ENCODE data around the gene OPA1. TPM values are rescaled to one million over a fixed set of nuclear protein-coding genes. Genes with fewer than 3 reads are reported as not detected.

Gene OPA1, protein sequence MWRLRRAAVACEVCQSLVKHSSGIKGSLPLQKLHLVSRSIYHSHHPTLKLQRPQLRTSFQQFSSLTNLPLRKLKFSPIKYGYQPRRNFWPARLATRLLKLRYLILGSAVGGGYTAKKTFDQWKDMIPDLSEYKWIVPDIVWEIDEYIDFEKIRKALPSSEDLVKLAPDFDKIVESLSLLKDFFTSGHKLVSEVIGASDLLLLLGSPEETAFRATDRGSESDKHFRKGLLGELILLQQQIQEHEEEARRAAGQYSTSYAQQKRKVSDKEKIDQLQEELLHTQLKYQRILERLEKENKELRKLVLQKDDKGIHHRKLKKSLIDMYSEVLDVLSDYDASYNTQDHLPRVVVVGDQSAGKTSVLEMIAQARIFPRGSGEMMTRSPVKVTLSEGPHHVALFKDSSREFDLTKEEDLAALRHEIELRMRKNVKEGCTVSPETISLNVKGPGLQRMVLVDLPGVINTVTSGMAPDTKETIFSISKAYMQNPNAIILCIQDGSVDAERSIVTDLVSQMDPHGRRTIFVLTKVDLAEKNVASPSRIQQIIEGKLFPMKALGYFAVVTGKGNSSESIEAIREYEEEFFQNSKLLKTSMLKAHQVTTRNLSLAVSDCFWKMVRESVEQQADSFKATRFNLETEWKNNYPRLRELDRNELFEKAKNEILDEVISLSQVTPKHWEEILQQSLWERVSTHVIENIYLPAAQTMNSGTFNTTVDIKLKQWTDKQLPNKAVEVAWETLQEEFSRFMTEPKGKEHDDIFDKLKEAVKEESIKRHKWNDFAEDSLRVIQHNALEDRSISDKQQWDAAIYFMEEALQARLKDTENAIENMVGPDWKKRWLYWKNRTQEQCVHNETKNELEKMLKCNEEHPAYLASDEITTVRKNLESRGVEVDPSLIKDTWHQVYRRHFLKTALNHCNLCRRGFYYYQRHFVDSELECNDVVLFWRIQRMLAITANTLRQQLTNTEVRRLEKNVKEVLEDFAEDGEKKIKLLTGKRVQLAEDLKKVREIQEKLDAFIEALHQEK
- 10 to 100 TPM; 65.7 to 79.7 (median 72.8) TPM for total RNA-seq

DNA sequence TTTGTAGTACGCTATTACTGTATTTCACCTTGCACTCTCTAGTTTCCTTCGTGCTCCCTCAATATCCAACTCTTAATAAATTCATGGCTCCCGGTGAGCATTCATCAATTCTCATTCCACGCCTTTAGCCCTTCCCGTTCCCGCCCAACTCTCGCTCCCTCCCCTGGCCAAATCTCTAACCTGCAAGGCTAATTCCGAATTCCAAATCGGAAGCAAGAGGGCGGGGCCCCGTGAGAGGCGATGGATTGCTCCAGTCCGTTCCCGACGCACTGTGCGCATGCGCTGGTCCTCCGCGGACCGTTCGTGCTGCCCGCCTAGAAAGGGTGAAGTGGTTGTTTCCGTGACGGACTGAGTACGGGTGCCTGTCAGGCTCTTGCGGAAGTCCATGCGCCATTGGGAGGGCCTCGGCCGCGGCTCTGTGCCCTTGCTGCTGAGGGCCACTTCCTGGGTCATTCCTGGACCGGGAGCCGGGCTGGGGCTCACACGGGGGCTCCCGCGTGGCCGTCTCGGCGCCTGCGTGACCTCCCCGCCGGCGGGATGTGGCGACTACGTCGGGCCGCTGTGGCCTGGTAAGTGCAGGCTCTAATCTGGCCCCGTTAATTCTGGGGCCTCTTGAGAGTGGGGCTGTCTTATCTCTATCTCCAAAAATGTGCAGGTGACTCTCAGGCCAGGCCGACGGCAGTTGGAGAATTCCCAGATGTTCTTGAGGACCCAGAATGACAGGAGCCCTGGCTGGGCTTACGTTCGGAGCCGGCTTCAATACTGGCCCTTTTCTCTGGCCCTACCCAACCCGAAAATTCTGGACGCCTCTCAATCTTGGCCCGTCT is at the start of gene OPA1:
Gene OPA1, plus strand, starts transcription at position 368 of the 827 bp plus-strand sequence. Its CDS starts 170 bp downstream, at position 538.
- H3K36me3 Mint-ChIP-seq (ENCODE audit: insufficient read depth) = peaks cover 14% of the 10 kb centered on the region
- H3K4me3 Mint-ChIP-seq = peak within 1 kb of the TSS; percentile 100
- peak; percentile 85 to 90 for ATAC-seq
- DNase-seq = peak; percentile 83
- H3K27me3 Mint-ChIP-seq (ENCODE audit: low read depth) = no peaks in the 10 kb centered on the region
- H3K9me3 Mint-ChIP-seq = no peaks in the 10 kb centered on the region
- peaks cover 50% of the 10 kb centered on the region for H3K4me1 Mint-ChIP-seq (ENCODE audit: low read depth)

DNA sequence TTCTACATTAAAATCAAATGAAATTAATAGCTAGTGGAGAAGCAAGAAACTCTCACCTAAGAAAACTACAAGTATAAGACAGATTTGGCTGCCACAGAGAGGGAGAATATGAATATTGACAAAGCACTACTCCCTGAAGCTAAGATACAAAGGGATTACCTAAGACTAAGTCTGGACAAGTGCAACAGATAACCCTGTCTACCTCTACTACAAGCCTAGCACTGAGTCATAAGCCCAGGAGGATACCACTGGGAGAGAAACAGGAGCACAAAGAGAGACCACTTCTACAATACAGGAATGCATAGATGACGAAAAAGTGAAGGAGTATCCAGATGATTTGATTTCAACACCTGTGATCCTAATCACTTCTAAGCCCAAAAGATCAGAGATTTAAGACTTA is 48.7 kb upstream of the OPA1 start:
- no peaks in the 10 kb centered on the region for H3K4me1 Mint-ChIP-seq (ENCODE audit: low read depth)
- DNase-seq (no peak), ATAC-seq (no peak)
- H3K4me3 Mint-ChIP-seq = no peak overlapping the region
- H3K36me3 Mint-ChIP-seq (ENCODE audit: insufficient read depth) = no peaks in the 10 kb centered on the region
- peaks cover 14% of the 10 kb centered on the region for H3K9me3 Mint-ChIP-seq
- H3K27me3 Mint-ChIP-seq (ENCODE audit: low read depth) = no peaks in the 10 kb centered on the region

DNA sequence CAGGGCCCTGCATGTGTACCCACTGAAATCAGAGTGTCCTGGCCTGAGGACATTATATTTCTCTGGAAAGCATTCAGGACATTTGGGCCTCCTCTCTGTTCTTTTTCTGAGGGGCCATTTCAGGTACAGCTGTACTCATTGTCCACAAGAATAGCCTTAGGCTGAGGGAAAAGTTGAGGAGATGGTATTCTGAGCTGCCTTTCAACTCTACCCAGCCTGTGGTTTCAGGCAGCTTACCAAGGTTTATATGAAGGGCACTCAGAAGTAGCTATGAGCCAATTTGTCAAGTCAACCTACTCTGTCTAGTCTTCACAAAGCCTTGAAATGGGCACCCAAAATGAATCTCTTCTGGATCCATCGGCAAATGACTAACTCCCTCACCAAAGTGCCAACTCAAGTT is 47.7 kb upstream of the OPA1 start:
- peaks cover 14% of the 10 kb centered on the region for H3K9me3 Mint-ChIP-seq
- ATAC-seq = no peak
- H3K27me3 Mint-ChIP-seq (ENCODE audit: low read depth) = no peaks in the 10 kb centered on the region
- no peak overlapping the region for H3K4me3 Mint-ChIP-seq
- H3K36me3 Mint-ChIP-seq (ENCODE audit: insufficient read depth) = no peaks in the 10 kb centered on the region
- DNase-seq = no peak
- H3K4me1 Mint-ChIP-seq (ENCODE audit: low read depth) = no peaks in the 10 kb centered on the region

DNA sequence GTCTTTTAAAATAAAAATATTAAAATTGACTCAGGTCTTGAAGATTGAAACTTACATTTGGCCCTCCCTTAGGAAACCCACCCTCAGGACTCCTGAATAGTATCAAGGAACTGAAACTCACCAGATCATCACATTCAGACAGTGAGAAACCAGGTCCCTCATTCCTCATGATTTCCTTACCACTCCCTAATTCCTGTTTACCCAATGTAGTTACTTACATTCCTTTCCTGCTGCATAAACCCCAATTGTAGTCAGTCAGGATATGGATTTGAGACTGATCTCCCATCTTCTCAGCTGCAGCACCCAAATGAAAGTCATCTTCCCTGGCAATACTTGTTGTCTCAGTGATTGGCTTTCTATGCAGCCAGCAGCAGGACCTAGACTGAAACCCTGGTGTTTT is 46.9 kb upstream of the OPA1 start:
- no peaks in the 10 kb centered on the region for H3K27me3 Mint-ChIP-seq (ENCODE audit: low read depth)
- H3K4me1 Mint-ChIP-seq (ENCODE audit: low read depth) = no peaks in the 10 kb centered on the region
- no peak for ATAC-seq
- H3K36me3 Mint-ChIP-seq (ENCODE audit: insufficient read depth) = no peaks in the 10 kb centered on the region
- peaks cover 14% of the 10 kb centered on the region for H3K9me3 Mint-ChIP-seq
- DNase-seq = no peak
- H3K4me3 Mint-ChIP-seq = no peak overlapping the region

DNA sequence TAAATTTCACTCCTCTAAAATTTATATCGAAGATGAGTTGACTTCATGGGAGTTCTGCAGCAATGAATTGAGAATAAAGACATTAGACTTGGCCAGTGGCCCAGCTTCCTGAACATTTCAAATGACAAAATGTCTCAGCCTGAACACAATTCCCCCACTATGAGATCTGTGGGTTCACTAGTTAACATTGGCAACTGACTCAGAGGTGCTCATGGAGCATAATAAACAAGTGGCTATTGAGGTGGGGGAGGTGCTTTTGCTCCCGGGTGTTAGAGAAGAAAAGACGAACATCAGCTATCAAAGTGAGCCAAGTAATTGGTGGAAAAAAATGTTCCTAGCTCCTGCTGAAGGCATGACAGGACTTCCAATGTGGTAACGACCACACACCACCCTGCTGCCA is 44.6 kb upstream of the OPA1 start:
- H3K9me3 Mint-ChIP-seq = peaks cover 14% of the 10 kb centered on the region
- no peaks in the 10 kb centered on the region for H3K36me3 Mint-ChIP-seq (ENCODE audit: insufficient read depth)
- H3K4me3 Mint-ChIP-seq = no peak overlapping the region
- H3K27me3 Mint-ChIP-seq (ENCODE audit: low read depth) = no peaks in the 10 kb centered on the region
- no peaks in the 10 kb centered on the region for H3K4me1 Mint-ChIP-seq (ENCODE audit: low read depth)
- DNase-seq (no peak), ATAC-seq (no peak)

DNA sequence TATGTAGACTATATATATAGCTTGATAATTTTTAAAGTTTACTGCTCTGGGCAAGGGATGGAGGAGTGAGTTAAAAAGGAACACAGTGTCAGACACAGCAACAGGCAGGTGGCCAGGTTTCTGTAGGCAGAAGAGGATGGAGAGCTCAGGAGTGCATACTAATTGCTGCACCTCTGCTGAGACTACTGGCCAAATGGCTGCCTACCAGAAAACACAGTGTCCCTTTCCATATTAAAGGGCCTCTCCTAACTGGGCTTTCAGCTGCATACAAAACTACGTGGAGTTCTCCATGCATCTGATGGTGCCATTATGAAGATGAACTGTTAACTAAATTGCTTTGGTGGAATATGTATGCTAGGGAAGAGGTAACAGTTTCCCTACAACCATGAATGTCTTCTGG is 40.1 kb upstream of the OPA1 start:
- Mint-ChIP-seq H3K9me3 (no peaks in the 10 kb centered on the region), H3K36me3 (ENCODE audit: insufficient read depth) (no peaks in the 10 kb centered on the region), H3K27me3 (ENCODE audit: low read depth) (no peaks in the 10 kb centered on the region), H3K4me1 (ENCODE audit: low read depth) (no peaks in the 10 kb centered on the region), H3K4me3 (no peak overlapping the region)
- no peak for ATAC-seq
- no peak for DNase-seq

DNA sequence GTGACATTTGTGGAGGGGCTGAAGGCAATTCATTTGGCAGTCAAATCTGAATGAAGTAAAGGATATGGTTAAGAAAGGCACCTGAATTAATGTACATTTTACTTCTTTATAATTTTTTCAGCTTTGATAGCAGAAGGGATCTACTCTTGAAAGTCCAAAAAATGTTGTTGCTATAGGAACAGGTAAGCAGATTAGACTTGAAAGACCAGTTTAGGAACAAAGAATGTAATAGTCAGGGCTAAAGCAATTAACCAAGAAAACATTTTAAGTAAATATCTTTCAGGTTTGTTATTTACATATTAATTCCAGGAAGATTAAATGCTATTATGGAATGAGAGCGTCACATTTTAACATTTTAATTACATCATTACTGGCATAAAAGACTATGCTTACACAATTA is 39.4 kb upstream of the OPA1 start:
- ATAC-seq (no peak), DNase-seq (no peak)
- H3K9me3 Mint-ChIP-seq = no peaks in the 10 kb centered on the region
- H3K27me3 Mint-ChIP-seq (ENCODE audit: low read depth) = no peaks in the 10 kb centered on the region
- H3K4me3 Mint-ChIP-seq = no peak overlapping the region
- no peaks in the 10 kb centered on the region for H3K36me3 Mint-ChIP-seq (ENCODE audit: insufficient read depth)
- H3K4me1 Mint-ChIP-seq (ENCODE audit: low read depth) = no peaks in the 10 kb centered on the region

DNA sequence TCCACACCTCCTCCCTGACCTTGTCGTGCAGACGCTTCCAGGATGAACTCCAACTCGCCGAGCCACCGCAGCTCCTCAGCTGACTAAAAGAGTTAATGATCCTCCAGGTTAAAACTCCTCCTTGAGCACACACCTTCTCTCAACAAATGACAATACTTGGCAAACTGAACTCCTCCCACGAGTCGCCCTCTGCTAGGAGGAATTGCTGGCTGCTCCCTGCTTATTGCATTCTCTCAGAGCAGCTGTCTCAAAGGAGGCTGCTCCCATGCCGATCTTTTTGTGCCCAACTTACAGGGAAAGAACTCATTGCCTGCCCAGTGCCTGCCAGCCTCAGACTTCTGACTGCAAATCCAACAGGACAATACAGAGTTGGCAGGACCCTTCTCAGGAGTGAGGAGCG is 38.2 kb upstream of the OPA1 start, which contains the start of gene ATP13A4:
Gene ATP13A4, minus strand, starts transcription at position 85 of the 400 bp plus-strand sequence. CDS start 96 bp downstream, outside the sequence.
- ATAC-seq (no peak), DNase-seq (no peak)
- Mint-ChIP-seq H3K4me1 (ENCODE audit: low read depth) (no peaks in the 10 kb centered on the region), H3K4me3 (no peak within 1 kb of the TSS), H3K36me3 (ENCODE audit: insufficient read depth) (no peaks in the 10 kb centered on the region), H3K9me3 (no peaks in the 10 kb centered on the region), H3K27me3 (ENCODE audit: low read depth) (no peaks in the 10 kb centered on the region)

DNA sequence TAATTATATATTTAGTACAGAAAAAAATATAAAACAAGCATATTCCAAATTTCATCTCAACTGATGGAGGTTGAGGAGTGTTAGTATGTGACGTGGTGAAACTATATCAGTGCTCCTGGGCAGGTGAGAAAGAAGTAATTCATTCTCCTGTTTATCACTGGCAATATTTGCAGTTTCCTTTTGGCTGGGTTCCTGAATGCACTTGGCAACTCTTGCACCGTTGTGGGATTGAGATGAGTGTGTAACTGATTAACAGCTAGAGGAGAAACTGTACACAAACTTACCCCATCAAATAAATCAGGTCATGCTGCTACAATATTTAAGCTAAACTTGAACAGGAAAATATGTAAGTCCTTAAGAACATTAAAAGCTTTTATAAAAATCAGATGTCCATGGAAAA is 36.2 kb upstream of the OPA1 start:
- Mint-ChIP-seq H3K4me3 (no peak overlapping the region), H3K4me1 (ENCODE audit: low read depth) (no peaks in the 10 kb centered on the region), H3K36me3 (ENCODE audit: insufficient read depth) (no peaks in the 10 kb centered on the region), H3K9me3 (no peaks in the 10 kb centered on the region), H3K27me3 (ENCODE audit: low read depth) (no peaks in the 10 kb centered on the region)
- DNase-seq = no peak
- no peak for ATAC-seq

DNA sequence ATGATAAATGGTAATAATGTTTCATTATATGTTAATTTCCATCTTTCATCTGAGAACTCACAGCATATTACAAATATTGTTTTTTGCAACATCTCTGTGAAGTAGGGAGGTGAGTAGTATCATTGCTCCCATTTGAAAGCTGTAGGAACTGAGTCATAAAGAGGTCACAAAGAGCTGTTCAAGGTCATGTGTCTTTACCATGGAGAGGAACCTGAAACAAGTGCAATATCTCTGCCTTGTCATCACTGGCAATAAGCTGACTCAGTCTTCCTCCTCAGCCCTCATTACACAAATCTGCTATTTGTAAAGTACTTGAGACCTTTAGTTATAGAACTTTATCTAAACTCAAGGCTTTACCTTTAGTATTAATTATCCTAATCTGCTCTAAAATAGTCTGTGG is 33.9 kb upstream of the OPA1 start:
- H3K4me1 Mint-ChIP-seq (ENCODE audit: low read depth) = no peaks in the 10 kb centered on the region
- H3K9me3 Mint-ChIP-seq = no peaks in the 10 kb centered on the region
- no peaks in the 10 kb centered on the region for H3K27me3 Mint-ChIP-seq (ENCODE audit: low read depth)
- DNase-seq (no peak), ATAC-seq (no peak)
- H3K4me3 Mint-ChIP-seq = no peak overlapping the region
- no peaks in the 10 kb centered on the region for H3K36me3 Mint-ChIP-seq (ENCODE audit: insufficient read depth)

DNA sequence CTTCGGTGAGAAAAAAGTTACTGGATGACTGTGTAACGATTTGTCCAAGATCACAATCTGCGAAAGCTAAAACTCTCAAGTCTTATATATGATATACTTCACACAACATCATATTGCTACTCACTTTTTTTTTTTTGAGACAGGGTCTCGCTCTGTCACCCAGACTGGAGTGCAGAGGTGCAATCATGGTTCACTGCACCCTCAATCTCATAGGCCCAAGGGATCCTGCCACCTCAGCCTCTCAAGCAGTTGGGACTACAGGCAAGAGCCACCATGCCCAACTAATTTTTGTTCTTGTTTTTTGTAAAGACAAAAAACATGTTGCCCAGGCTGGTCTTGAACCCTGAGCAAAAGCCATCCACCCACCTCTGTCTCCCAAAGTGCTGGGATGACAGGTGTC is 32.9 kb upstream of the OPA1 start:
- Mint-ChIP-seq H3K9me3 (no peaks in the 10 kb centered on the region), H3K4me1 (ENCODE audit: low read depth) (no peaks in the 10 kb centered on the region), H3K36me3 (ENCODE audit: insufficient read depth) (no peaks in the 10 kb centered on the region), H3K27me3 (ENCODE audit: low read depth) (no peaks in the 10 kb centered on the region), H3K4me3 (no peak overlapping the region)
- no peak for ATAC-seq
- no peak for DNase-seq

DNA sequence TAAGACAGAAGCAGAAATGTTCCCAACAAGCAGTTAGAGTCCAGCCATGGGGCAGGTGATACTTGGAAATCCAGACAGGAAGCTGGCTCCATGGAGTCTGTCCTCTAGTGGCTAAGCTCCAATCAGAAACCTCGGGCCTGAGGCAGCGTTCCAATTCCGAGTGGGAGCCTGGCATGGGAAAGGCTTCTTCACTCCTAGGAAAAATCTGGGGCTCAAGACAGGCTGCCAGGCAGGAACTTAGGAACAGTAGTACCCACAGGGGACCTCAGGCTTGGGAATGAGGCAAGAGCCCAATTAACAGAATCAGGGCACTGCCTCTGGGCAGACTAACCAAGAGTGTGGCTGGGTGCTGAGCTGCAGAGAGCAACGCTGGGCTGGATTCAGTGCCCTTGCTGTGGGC is 32.1 kb upstream of the OPA1 start:
- H3K27me3 Mint-ChIP-seq (ENCODE audit: low read depth) = no peaks in the 10 kb centered on the region
- DNase-seq (no peak), ATAC-seq (no peak)
- no peaks in the 10 kb centered on the region for H3K9me3 Mint-ChIP-seq
- no peak overlapping the region for H3K4me3 Mint-ChIP-seq
- no peaks in the 10 kb centered on the region for H3K36me3 Mint-ChIP-seq (ENCODE audit: insufficient read depth)
- no peaks in the 10 kb centered on the region for H3K4me1 Mint-ChIP-seq (ENCODE audit: low read depth)

DNA sequence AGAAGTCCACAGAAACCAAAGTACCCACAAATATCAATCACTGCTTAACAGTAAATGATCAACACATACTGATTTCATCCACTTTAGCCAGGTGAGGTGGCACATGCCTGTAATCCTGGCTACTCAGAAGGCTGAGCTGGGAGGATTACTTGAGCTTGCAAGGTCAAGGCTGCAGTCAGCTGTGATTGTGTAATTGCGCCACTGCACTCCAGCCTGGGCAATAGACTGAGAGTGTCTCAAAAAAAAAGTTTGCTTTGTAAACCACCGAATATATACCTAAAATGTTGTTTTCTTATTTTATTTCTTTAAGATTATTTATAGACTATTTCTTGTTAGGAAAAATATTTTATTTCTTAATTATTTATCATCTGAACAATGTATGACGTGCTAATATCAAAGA is 29.6 kb upstream of the OPA1 start:
- H3K4me3 Mint-ChIP-seq = no peak overlapping the region
- H3K4me1 Mint-ChIP-seq (ENCODE audit: low read depth) = no peaks in the 10 kb centered on the region
- H3K27me3 Mint-ChIP-seq (ENCODE audit: low read depth) = no peaks in the 10 kb centered on the region
- H3K9me3 Mint-ChIP-seq = no peaks in the 10 kb centered on the region
- no peak for ATAC-seq
- DNase-seq = no peak
- H3K36me3 Mint-ChIP-seq (ENCODE audit: insufficient read depth) = no peaks in the 10 kb centered on the region

DNA sequence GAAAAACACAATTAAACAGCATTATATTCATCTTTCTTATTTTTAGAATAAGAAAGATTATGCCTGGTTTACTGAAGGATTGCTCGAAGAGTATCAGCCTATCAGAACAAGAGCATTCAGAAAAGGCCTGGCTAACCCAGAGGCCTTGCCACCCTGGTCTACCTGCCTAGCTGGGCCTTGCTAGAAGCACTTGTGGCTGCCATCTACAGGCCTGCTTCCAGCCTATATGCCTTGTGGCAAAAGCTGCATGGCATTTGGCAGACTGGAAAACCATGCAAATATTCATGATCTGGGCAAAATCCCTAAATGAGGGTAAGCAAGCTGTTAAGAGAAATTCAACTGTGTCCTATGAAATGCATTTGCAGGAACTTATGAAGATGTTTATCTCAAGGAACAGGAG is 29.0 kb upstream of the OPA1 start:
- Mint-ChIP-seq H3K4me1 (ENCODE audit: low read depth) (no peaks in the 10 kb centered on the region), H3K27me3 (ENCODE audit: low read depth) (no peaks in the 10 kb centered on the region), H3K9me3 (no peaks in the 10 kb centered on the region), H3K4me3 (no peak overlapping the region), H3K36me3 (ENCODE audit: insufficient read depth) (no peaks in the 10 kb centered on the region)
- no peak for ATAC-seq
- no peak for DNase-seq

Data from activated T-cell treated with anti-CD3 and anti-CD28 coated beads, Interleukin-2, amount 50 U/mL, for 4 hours (primary cell).